HL-60/S4 (cell line): Measurements from ENCODE around the gene RAMP1.
"Not testable (repeated sequence)": the region's sequence is repeated elsewhere in the genome, so short reads cannot be mapped to it uniquely, and the experiment has no call there.

ENCODE experiments used
- in situ Hi-C: fragments of 300-500 bp; cut with MboI; formaldehyde crosslinking; loops from 2 replicates; pipeline ENCODE4 v1.14.3; 2022; ENCODE audit warnings: low sequenced_read_pairs

The RAMP1 gene

DNA sequence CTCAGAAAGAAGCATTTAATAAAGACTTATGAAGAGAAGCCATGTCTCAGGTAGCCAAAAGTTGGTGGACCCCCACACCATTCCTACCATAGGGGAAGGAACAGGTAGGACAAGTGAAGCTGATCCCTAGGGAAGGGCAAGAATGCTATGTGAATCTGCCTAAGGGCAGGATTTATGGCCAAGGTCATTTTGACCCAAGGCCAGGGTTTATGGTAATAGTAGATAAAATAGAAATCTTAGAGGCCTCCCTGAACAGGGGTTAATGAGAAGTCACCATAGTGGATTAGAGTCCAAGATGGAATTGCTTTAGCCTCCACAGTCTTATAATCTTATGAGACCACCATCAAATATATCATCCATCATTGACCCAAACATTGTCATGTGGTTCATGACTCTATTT is 81.4 kb downstream of the RAMP1 start:
- in situ Hi-C loops: no loop called here

DNA sequence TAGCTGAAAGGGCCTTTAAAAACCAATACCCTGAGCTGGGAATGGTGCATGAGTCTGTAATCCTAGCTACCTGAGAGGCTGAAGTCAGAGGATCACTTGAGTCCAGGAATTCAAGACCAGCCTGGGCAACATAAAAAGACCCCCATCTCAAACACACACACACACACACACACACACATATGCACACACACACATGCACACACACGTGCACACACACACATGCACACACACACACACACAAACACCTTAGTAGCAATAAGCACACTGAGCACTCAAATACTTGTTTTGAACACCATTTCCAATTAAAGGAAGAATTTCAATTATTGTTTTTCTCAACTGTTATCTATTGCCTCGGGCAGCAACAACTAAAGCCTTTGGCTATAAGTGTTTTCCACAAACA is 81.8 kb downstream of the RAMP1 start:
- in situ Hi-C loops: no loop called here

DNA sequence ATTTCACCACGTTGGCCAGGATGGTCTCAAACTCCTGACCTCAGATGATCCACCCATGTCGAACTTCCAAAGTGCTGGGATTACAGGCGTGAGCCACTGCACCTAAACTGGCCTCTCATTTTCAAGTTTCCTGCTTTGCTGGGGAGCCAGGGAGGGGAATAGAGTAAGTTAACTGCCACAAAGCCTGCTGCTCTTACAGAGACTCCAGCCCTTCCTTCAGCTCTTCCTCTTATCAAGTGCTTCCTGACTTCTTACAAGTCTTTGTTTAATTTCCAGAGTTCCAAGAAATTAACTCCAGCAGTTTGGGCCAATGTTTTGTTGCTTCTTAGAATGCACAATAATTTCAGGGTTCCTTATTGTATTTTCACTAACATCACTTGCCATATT is 83.1 kb downstream of the RAMP1 start:
- in situ Hi-C loops: no loop called here

DNA sequence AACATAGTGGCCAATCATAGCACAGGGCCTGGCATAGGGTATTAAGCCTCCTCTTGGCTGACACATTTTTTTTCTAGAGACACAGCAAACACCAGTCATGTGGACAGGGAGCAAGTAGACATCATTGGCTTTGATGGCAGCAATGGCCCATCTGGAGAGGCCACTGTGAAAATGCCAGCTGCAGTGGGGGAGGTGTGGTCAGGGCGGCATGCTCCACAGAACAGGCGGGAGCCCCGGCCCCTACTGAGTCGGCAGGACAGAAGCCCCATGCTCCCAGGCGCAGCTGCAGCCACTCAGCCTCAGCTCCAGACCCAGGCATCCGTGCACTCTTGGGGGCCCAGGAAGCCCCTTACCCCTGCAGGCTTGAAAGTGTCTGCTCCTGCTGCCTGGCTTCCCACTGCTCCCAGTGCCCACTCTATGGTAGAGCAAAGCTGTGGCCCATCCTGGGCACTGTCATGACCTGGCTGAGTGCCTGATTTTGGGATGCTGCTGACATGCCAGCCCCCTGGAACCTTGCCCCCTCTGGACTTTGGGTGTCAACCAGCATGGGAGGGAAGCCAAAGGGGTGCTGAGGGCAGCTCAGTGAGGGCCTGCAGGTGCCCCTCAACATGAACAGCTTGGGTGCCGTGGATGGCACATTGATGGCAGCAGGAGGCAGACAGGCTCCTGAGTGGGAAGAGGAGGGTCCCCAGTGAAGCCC is 84.1 kb downstream of the RAMP1 start:
- in situ Hi-C loops: no loop called here

DNA sequence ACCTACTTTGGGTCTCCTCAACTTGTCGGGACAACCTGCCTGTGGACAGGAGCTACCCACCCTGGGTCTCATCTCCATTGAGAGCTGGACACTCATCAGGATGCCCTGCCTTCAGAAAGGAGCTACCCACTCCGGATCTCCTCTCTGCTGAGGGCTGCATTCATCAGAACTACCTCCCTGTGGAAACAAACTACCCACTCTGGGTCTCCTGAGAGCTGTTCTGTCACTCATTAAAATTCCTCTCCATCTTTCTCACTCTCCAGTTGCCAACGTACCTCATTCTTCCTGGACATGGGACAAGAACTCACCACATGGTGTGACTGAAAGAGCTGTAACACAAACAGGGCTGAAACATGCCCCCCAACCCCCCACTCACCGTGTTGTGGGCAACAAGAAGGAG is 84.9 kb downstream of the RAMP1 start:
- in situ Hi-C loops: no loop called here

DNA sequence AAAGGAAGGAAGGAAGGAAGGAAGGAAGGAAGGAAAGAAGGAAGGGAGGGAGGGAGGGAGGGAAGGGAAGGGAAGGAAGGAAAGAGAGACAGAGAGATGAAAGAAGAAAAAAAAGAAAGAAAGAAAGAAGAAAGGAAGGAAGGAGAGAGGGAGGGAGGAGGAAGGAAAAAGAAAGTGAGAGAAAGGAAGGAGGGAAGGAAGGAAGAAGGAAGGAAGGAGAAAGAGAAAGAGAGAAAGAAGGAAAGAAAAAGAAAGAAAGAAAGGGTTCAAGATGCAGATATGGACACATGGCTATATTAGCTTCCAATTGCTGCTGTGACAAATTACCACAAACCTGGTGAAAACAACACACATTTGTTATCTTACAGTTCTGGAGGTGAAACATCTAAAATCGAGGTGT is 87.0 kb downstream of the RAMP1 start:
- in situ Hi-C loops: no loop called here

DNA sequence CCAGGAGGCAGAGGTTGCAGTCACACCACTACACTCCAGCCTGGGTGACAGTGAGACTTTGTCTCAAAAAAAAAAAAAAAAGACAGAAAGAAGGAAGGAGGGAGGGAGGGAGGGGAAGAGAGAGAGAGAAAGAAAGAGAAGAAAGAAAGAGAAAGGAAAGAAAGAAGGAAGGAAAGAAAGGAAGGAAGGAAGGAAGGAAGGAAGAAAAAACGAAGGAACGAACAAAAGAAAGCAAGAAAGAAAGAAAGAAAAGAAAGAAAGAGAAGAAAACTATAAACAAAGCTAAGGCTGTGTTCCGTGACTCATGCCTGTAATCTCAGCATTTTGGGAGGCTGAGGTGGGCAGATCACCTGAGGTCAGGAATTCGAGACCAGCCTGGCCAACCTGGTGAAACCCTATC is 91.9 kb downstream of the RAMP1 start:
- in situ Hi-C loops: not testable (repeated sequence)

DNA sequence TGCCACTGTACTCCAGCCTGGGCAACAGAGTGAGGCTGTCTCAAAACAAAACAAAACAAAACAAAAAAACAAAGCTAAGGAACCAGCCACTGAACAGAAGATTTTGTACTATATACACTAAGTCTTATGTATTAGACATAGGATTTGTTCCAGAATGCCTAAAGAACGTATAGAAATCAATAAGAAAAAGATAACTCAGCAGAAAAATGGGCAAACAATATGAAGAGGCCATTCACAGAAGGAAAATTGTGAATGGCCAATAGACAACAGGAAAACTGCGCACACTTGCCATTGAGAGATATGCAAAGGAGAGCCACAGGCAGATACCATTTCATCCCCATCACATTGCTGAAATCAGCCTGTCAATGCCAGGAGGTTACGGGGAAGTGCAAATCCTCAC is 92.5 kb downstream of the RAMP1 start:
- in situ Hi-C loops: no loop called here

DNA sequence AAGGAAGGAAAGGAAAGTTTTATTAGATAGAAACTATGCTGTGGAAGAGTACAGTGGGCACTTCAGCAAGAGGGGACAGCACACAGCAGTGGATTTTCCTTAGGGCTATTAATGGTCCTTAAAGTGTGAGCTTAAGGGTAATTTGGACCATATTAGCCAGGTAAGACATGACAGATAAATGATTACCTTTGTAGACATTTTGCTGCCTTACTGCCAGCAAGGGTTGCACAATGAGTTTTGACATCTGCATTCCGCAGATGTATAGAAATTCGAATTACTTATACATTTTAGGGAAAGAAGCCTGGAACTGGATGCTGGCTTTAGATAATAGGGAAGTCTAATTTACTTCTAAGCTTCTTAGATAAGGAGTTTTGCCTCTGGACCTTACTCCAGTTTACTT is 93.4 kb downstream of the RAMP1 start:
- in situ Hi-C loops: no loop called here

DNA sequence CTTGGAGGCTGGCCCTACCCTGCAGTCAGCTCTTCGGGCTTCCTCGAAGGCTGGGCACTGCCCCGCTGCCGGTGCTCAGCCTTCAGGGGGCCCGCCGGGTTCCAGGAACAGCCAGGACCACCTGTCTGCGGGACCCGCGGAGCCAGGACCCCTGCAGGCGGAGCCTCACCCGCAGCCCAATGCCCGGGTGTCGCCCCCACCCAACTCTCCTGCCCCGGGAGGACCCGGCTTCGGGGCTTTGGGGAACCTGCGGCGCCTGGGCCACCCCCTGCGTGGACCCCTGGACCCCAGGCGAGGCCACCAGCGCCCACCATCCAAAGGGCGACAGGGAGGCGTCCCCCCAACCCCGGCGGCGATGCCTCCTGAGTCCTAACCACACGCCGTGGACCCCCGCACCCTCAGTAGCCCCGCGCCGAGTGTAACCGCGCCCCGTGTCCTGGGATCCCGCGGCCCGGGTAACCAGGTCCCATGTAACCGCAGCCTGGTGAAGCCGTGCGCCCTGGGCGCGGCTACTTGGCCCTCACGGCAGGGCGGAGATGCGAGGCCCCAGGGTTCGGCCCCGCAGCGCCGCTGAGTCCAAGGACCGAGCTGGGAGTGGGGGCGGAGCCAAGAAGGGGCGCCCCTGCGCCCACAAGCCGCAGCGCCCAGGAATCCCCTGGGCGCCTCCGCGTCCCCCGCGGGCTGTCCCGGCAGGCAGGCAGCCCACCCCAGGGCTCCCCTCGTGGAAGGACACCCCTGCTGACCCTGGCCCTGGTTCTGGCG is 96.4 kb downstream of the RAMP1 start:
- in situ Hi-C loops: no loop called here

DNA sequence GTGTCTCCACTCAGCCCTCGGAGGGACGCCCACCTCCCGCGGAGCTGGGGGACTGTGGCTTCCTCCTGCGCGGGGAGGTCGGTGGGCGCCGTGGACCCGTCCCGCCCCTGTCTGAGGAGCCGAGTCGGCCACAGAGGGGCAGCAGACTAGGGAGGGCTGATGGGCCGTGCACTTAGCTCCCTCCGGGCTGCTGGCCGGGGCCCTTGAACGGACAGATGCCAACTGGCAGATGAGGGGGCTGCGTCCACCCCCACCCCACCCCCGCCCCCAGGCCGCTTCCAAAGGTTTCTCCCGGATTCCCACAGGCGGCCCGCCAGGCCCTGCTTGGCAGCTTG is 96.9 kb downstream of the RAMP1 start:
- in situ Hi-C loops: no loop called here

DNA sequence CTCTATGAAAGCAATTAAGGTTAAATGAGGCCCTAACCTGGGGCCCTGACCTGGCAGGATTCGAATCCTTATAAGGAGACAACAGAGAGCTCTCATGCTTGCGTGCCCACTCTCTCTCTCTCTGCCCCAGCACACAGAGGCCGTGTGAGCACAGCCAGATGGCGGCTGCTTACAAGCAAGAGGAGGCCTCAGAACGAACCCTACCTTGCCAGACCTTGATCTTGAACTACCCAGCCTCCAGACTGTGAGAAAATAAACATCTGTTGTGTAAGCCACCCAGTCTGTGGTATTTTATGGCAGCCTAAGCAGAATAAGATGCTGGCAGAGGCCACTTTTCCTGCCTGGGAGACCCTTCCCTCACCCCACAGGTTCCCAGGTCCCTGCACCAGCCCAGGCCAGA is 102.2 kb downstream of the RAMP1 start:
- in situ Hi-C loops: no loop called here
